GM10266 (cell line): ENCODE results near the gene KRIT1.

Experiments
- DNase-seq: peaks from one replicate; pipeline ENCODE4 v3.0.0; 2012; ENCODE audit errors: extremely low spot score
- TF ChIP-seq, protein P1 (sequence below): IDR thresholded peaks from 2 replicates; pipeline ENCODE4 v1.5.1; 2012; ENCODE audit warnings: mild to moderate bottlenecking, low read depth; ENCODE audit not compliant: control insufficient read depth, insufficient read depth; ENCODE audit errors: missing control alignments

The KRIT1 gene

DNA sequence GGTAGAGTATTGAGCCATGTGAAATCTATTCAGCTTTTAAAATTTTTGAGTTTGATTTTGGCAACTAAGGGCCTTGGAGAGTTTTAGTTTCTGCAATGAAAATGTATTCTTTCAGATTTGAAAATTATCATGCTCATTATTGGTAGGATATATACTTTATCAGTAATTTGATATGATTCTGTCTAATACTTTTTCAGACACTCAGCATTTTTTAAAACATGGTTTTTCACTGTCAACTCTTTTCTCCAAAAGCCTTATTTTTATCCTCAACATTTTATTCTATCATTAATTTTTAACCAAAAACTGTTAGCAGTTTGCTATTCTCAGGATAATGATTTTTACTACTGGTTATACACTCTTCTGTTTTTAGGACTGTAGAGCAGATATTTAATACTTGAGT is 4.9 kb upstream of the KRIT1 start:
- no peak for DNase-seq

DNA sequence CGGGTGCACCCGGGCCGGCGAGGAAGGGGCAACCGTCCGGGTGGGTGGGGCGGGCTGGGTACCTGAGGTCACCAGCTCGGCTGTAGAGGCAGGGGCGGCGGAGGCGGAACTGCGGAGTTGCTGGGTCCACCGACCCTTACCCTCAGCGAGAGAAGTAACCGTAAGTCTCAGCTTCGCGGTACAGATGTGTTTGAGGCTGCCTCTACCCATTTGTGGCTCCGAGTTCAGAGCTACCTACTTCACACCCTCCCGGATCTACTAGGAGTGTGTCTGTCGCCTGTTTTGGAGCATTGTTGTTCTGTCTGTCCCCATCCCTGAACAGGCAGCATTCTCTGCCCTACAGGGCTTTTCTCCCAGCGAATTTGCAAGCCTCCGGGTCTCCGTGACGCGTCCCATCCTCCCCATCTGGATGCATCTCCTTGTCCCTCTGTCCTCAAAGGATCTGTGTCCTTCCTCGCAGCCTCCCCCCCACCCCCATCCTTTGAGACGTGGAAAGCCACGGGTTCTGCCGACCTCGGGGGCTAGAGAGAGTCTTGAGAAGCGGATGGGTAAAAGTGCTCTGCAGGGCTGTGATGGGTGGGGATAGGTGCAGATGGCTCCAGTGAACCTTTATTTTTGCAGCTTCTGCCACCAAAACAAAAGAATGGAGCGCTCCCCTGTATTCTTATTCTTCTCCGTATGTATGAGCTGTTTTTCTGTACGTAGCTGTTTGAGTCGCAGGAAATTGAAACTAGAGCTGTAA is 817 bp upstream of the KRIT1 start:
- TF ChIP-seq, protein P1, sequence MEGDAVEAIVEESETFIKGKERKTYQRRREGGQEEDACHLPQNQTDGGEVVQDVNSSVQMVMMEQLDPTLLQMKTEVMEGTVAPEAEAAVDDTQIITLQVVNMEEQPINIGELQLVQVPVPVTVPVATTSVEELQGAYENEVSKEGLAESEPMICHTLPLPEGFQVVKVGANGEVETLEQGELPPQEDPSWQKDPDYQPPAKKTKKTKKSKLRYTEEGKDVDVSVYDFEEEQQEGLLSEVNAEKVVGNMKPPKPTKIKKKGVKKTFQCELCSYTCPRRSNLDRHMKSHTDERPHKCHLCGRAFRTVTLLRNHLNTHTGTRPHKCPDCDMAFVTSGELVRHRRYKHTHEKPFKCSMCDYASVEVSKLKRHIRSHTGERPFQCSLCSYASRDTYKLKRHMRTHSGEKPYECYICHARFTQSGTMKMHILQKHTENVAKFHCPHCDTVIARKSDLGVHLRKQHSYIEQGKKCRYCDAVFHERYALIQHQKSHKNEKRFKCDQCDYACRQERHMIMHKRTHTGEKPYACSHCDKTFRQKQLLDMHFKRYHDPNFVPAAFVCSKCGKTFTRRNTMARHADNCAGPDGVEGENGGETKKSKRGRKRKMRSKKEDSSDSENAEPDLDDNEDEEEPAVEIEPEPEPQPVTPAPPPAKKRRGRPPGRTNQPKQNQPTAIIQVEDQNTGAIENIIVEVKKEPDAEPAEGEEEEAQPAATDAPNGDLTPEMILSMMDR: no peak
- DNase-seq: peak; percentile 48

More for the DNA sequence above, 4.9 kb upstream of the KRIT1 start:
- TF ChIP-seq, protein P1: no peak

DNA sequence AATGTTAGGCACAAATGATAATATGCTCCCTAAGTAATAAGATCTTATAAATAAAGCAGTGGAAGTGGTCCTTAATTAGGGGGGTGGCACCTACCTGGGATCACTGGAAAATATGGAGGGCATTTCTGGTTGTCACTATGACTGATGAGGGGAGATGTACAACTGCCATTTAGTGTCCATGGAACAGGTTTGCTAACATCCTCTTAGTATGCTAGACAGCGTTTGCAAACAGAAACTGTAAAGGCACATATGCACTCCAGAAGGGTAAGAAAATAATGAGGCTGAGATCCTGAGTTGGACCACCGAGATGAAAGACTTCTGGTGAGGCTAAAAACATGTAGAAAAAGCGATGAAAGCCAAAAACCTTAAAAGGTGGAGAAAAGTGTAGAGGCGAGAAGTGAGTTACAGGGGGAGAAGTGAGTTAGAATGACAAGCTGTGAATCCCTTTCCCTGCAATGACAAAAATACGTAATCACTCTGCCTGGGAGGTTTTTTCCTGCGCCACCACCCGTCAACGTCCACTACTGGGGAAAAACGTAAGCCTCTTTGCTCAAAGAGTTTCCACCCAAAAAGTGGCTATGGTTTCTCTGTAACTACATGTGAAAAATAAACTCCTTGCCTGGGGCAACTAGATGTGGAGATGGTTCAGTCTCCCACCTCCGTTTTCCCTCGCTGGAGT is 767 bp downstream of the KRIT1 start:
- TF ChIP-seq, protein P1: no peak
- DNase-seq: peak; percentile 19

DNA sequence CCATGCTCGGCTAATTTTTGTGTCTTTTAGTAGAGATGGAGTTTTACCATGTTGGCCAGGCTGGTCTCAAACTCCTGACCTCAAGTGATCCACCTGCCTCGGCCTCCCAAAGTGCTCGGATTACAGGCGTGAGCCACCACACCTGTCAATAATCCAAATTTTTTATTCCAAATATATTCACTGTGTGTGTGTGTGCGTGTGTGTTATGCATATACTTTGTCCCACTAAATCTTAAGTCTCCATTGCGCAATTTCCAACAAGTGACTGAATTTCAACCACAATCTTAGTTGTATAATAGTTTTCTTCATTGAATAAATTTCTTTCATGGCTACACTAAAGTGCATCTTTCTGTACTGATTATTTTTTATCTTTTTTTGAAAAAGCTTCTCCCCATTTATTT is 2.7 kb downstream of the KRIT1 start:
- TF ChIP-seq, protein P1: no peak
- no peak for DNase-seq

DNA sequence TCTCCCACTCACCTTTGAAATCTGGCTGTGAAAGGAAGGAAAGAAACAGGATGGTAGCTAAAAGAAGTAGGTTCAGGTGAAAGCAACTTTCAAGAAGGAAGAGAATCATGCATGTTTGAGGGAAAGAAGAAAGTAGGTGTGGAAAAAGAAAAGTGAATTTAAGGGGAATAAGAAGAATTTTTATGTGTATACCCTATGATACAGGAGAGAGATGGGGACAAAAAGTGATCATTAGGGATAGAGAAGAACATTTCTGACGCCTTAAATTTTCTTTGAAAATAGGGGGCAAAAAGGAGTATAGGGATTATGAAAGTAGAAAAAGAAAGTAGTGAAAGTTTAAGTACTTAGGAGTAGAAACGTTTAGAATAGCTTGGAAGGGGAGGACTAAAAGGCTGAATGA is 15.2 kb downstream of the KRIT1 start:
- no peak for DNase-seq
- TF ChIP-seq, protein P1: no peak

DNA sequence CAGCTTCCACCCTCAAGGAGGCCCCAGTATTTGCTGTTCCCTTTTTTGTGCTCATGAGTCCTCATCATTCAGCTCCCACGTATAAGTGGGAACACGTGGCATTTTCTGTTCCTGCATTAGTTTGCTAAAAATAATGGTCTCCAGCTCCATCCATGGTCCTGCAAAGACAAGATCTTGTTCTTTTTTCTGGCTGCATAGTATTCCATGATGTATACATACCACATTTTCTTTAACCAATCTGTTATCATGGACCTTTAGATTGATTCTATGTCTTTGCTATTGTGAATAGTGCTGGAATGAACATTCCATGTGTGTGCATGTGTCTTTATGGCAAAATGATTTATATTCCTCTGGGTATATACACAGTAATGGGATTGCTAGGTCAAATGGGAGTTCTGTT is 17.0 kb downstream of the KRIT1 start:
- no peak for DNase-seq
- TF ChIP-seq, protein P1: no peak

DNA sequence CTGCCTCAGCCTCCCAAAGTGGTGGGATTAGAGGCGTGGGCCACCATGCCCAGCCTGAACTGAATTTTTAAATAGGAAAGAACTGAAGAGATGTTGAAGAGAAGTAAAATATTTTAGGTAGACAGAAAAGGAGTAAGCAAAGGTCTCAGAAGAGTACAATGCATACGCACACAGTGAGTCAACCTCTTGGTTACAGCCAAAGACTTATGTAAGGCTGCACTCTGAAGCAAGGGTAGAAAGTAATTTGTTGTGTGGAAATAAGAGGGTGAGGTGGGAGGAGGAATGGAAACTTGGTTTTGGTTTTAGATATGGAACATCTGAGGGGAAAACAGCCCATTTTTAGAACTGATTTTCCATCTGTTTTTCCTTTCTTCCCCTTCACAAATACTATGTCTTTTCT is 17.6 kb downstream of the KRIT1 start:
- no peak for DNase-seq
- TF ChIP-seq, protein P1: no peak
